Measurements from ENCODE around the gene MAD1L1.

Gene MAD1L1

GRCh38 chr7:1993776-1994740 is 238.7 kb downstream of the MAD1L1 start:
- DNase-seq, result no peak

- DNase-seq, result no peak
These were observed 239.6 kb downstream of the MAD1L1 start for GRCh38 chr7:1993031-1993695.

GRCh38 chr7:1992554-1992953 is 240.2 kb downstream of the MAD1L1 start:
- no peak for DNase-seq

- no peak for DNase-seq
These were observed 242.6 kb downstream of the MAD1L1 start for GRCh38 chr7:1990001-1990670.

GRCh38 chr7:1989049-1989860 is 243.5 kb downstream of the MAD1L1 start:
- DNase-seq, result no peak

- no peak for DNase-seq
These were observed 244.2 kb downstream of the MAD1L1 start for GRCh38 chr7:1988533-1988930.

GRCh38 chr7:1987591-1988532 is 244.9 kb downstream of the MAD1L1 start:
- no peak for DNase-seq

GRCh38 chr7:1987084-1987535 is 245.6 kb downstream of the MAD1L1 start:
- DNase-seq, result no peak

- DNase-seq, result peak; percentile 47
These were observed 246.2 kb downstream of the MAD1L1 start for GRCh38 chr7:1986366-1987083.

- no peak for DNase-seq
These were observed 246.8 kb downstream of the MAD1L1 start for GRCh38 chr7:1985936-1986335.

GRCh38 chr7:1985042-1985441 is 247.7 kb downstream of the MAD1L1 start:
- DNase-seq, result no peak

GRCh38 chr7:1981878-1982230 is 250.9 kb downstream of the MAD1L1 start:
- no peak for DNase-seq

- no peak for DNase-seq
These were observed 251.4 kb downstream of the MAD1L1 start for GRCh38 chr7:1981201-1981877.

- no peak for DNase-seq
These were observed 252.9 kb downstream of the MAD1L1 start for GRCh38 chr7:1979591-1980560.

- DNase-seq, result no peak
These were observed 253.8 kb downstream of the MAD1L1 start for GRCh38 chr7:1978656-1979590.

GRCh38 chr7:1977876-1978441 is 254.8 kb downstream of the MAD1L1 start:
- no peak for DNase-seq

Data from NK-92 treated with Interleukin-12 subunit alpha and Interleukin-12 subunit beta, amount 100 ng/mL, for 24 hours (cell line).